HEK293 (cell line): Measurements from ENCODE around the gene CLP1.

Experiments
- CTCF ChIA-PET: fragments of 350-600 bp; formaldehyde crosslinking; extraction: SDS; loops from one replicate; lab custom pipeline; 2021; ENCODE audit warnings: antibody characterized with exemption; lab: Yijun Ruan, JAX
- POLR2A ChIA-PET: fragments of 300-600 bp; formaldehyde crosslinking; extraction: SDS; loops from one replicate; lab custom pipeline; 2020; ENCODE audit warnings: antibody characterized with exemption, inconsistent platforms; lab: Yijun Ruan, JAX
- H3K27ac ChIP-seq: fragments of 200-500 bp; sonication (Bioruptor generic); 2 replicates; pipeline ENCODE4 v1.5.1; 2014; ENCODE audit warnings: low read depth, low read length, control low read depth, inconsistent platforms; ENCODE audit errors: extremely low read depth
- H3K36me3 ChIP-seq, 2 experiments: fragments of 200-500 bp in 1 of 2; sonication (Bioruptor generic) in 1 of 2; 1 replicate in 1 of 2; 2 replicates in 1 of 2; pipeline ENCODE4 v1.5.1; 2014 to 2017; ENCODE audit warnings: inconsistent platforms in 2 of 2, low read length in 2 of 2; ENCODE audit not compliant: control insufficient read depth in 2 of 2, insufficient read depth in 1 of 2
- H3K4me1 ChIP-seq: fragments of 200-500 bp; sonication (Bioruptor generic); 2 replicates; pipeline ENCODE4 v1.5.1; 2014; ENCODE audit warnings: mild to moderate bottlenecking, low read length, inconsistent platforms; ENCODE audit not compliant: control insufficient read depth, insufficient read depth
- H3K4me3 ChIP-seq: 2 replicates; pipeline ENCODE4 v1.5.1; 2011; ENCODE audit warnings: low read depth, mild to moderate bottlenecking, control low read depth, low read length, moderate library complexity
- H3K9me3 ChIP-seq: fragments of 200-500 bp; sonication (Bioruptor generic); 2 replicates; pipeline ENCODE4 v1.5.1; 2014; ENCODE audit warnings: low read depth, low read length, inconsistent platforms; ENCODE audit not compliant: control insufficient read depth, insufficient read depth
- IKZF3 ChIP-seq: fragments of 450-650 bp; IDR thresholded peaks from 2 replicates; pipeline ENCODE4 v1.5.0; 2018; ENCODE audit warnings: missing biosample characterization, mild to moderate bottlenecking, missing genetic modification characterization, moderate library complexity
- KLF10 ChIP-seq: fragments of 450-650 bp; IDR thresholded peaks from 2 replicates; pipeline ENCODE4 v1.5.1; 2018; ENCODE audit warnings: missing biosample characterization, mild to moderate bottlenecking, missing genetic modification characterization
- KLF9 ChIP-seq: fragments of 450-650 bp; formaldehyde crosslinking; IDR thresholded peaks from 2 replicates; pipeline ENCODE4 v1.5.1; 2016; ENCODE audit warnings: missing biosample characterization, missing genetic modification characterization, low read depth
- MEIS1 ChIP-seq: sonication (generic); formaldehyde crosslinking; IDR thresholded peaks from 2 replicates; pipeline ENCODE4 v1.8.1; 2022; ENCODE audit warnings: missing genetic modification reagents, mild to moderate bottlenecking, borderline replicate concordance
- OSR2 ChIP-seq: fragments of 450-650 bp; formaldehyde crosslinking; IDR thresholded peaks from 2 replicates; pipeline ENCODE4 v1.5.1; 2016; ENCODE audit warnings: missing biosample characterization, missing genetic modification characterization
- PRDM1 ChIP-seq: fragments of 450-650 bp; formaldehyde crosslinking; IDR thresholded peaks from 2 replicates; pipeline ENCODE4; 2016; ENCODE audit warnings: missing biosample characterization, missing genetic modification characterization
- PRDM10 ChIP-seq: fragments of 450-650 bp; formaldehyde crosslinking; IDR thresholded peaks from 2 replicates; pipeline ENCODE4 v1.5.1; 2016; ENCODE audit warnings: missing biosample characterization, missing genetic modification characterization
- SALL2 ChIP-seq: fragments of 450-650 bp; formaldehyde crosslinking; IDR thresholded peaks from 2 replicates; pipeline ENCODE4 v1.5.0; 2017; ENCODE audit warnings: missing biosample characterization, mild to moderate bottlenecking, missing genetic modification characterization, borderline replicate concordance
- TSHZ1 ChIP-seq: fragments of 450-650 bp; formaldehyde crosslinking; IDR thresholded peaks from 2 replicates; pipeline ENCODE4 v1.5.1; 2016; ENCODE audit warnings: missing biosample characterization, missing genetic modification characterization, borderline replicate concordance
- ZNF132 ChIP-seq: fragments of 450-650 bp; formaldehyde crosslinking; IDR thresholded peaks from 2 replicates; pipeline ENCODE4 v1.5.1; 2017; ENCODE audit warnings: missing biosample characterization, missing genetic modification characterization, borderline replicate concordance
- ZNF138 ChIP-seq: fragments of 450-650 bp; formaldehyde crosslinking; IDR thresholded peaks from 2 replicates; pipeline ENCODE4 v1.5.1; 2016; ENCODE audit warnings: missing biosample characterization, missing genetic modification characterization, borderline replicate concordance
- ZNF140 ChIP-seq: fragments of 450-650 bp; formaldehyde crosslinking; IDR thresholded peaks from 2 replicates; pipeline ENCODE4 v1.5.1; 2016; ENCODE audit warnings: missing biosample characterization, missing genetic modification characterization
- ZNF155 ChIP-seq: fragments of 450-650 bp; formaldehyde crosslinking; IDR thresholded peaks from 2 replicates; pipeline ENCODE4 v1.5.1; 2016; ENCODE audit warnings: missing biosample characterization, missing genetic modification characterization
- ZNF157 ChIP-seq: fragments of 450-650 bp; formaldehyde crosslinking; IDR thresholded peaks from 2 replicates; pipeline ENCODE4 v1.5.1; 2016; ENCODE audit warnings: missing biosample characterization, missing genetic modification characterization
- ZNF174 ChIP-seq: fragments of 450-650 bp; formaldehyde crosslinking; IDR thresholded peaks from 2 replicates; pipeline ENCODE4 v1.5.0; 2017; ENCODE audit warnings: missing biosample characterization, mild to moderate bottlenecking, missing genetic modification characterization
- ZNF311 ChIP-seq: fragments of 450-650 bp; formaldehyde crosslinking; IDR thresholded peaks from 2 replicates; pipeline ENCODE4 v1.5.1; 2017; ENCODE audit warnings: missing biosample characterization, missing genetic modification characterization, borderline replicate concordance
- ZNF37A ChIP-seq: fragments of 450-650 bp; IDR thresholded peaks from 2 replicates; pipeline ENCODE4 v1.5.1; 2018; ENCODE audit warnings: missing biosample characterization, missing genetic modification characterization
- ZNF416 ChIP-seq: fragments of 450-650 bp; formaldehyde crosslinking; IDR thresholded peaks from 2 replicates; pipeline ENCODE4 v1.5.1; 2016; ENCODE audit warnings: missing biosample characterization, missing genetic modification characterization
- ZNF423 ChIP-seq: fragments of 450-650 bp; formaldehyde crosslinking; IDR thresholded peaks from 2 replicates; pipeline ENCODE4 v1.5.1; 2016; ENCODE audit warnings: missing biosample characterization, missing genetic modification characterization
- ZNF433 ChIP-seq: fragments of 450-650 bp; formaldehyde crosslinking; IDR thresholded peaks from 2 replicates; pipeline ENCODE4 v1.5.1; 2016; ENCODE audit warnings: missing biosample characterization, missing genetic modification characterization, low read depth
- ZNF501 ChIP-seq: fragments of 450-650 bp; formaldehyde crosslinking; IDR thresholded peaks from 2 replicates; pipeline ENCODE4 v1.5.1; 2016; ENCODE audit warnings: missing biosample characterization, missing genetic modification characterization
- ZNF514 ChIP-seq: fragments of 450-650 bp; formaldehyde crosslinking; IDR thresholded peaks from 2 replicates; pipeline ENCODE4 v1.5.1; 2016; ENCODE audit warnings: missing biosample characterization, missing genetic modification characterization
- ZNF621 ChIP-seq: fragments of 450-650 bp; formaldehyde crosslinking; IDR thresholded peaks from 2 replicates; pipeline ENCODE4 v1.5.1; 2017; ENCODE audit warnings: missing biosample characterization, missing genetic modification characterization
- ZNF645 ChIP-seq: fragments of 450-650 bp; formaldehyde crosslinking; IDR thresholded peaks from 2 replicates; pipeline ENCODE4; 2016; ENCODE audit warnings: missing biosample characterization, missing genetic modification characterization
- ZNF660 ChIP-seq: fragments of 450-650 bp; IDR thresholded peaks from 2 replicates; pipeline ENCODE4 v1.5.1; 2018; ENCODE audit warnings: missing biosample characterization, mild to moderate bottlenecking, missing genetic modification characterization
- ZNF664 ChIP-seq: fragments of 450-650 bp; formaldehyde crosslinking; IDR thresholded peaks from 2 replicates; pipeline ENCODE4 v1.5.1; 2016; ENCODE audit warnings: missing biosample characterization, missing genetic modification characterization
- ZNF670 ChIP-seq: fragments of 450-650 bp; formaldehyde crosslinking; IDR thresholded peaks from 2 replicates; pipeline ENCODE4 v1.5.1; 2016; ENCODE audit warnings: missing biosample characterization, missing genetic modification characterization, low read depth
- ZNF791 ChIP-seq: fragments of 450-650 bp; formaldehyde crosslinking; IDR thresholded peaks from 2 replicates; pipeline ENCODE4 v1.5.1; 2016; ENCODE audit warnings: missing biosample characterization, missing genetic modification characterization
- ZNF792 ChIP-seq: fragments of 450-650 bp; formaldehyde crosslinking; IDR thresholded peaks from 2 replicates; pipeline ENCODE4 v1.5.1; 2016; ENCODE audit warnings: missing biosample characterization, missing genetic modification characterization
- ZSCAN5A ChIP-seq: fragments of 450-650 bp; formaldehyde crosslinking; IDR thresholded peaks from 2 replicates; pipeline ENCODE4 v1.5.1; 2016; ENCODE audit warnings: missing biosample characterization, missing genetic modification characterization

CLP1 gene

GRCh38 chr11:57638005-57638781 is 19.4 kb upstream of the CLP1 start:
- Histone ChIP-seq H3K9me3 (no peaks in the 10 kb centered on the region), H3K36me3 (no peaks in the 10 kb centered on the region), H3K4me3 (peak overlapping the region; percentile 70), H3K4me1 (no peaks in the 10 kb centered on the region; the same call in 1 of the 2 replicates), H3K27ac (peak overlapping the region; percentile 62; the same call in 1 of the 2 replicates)
- POLR2A ChIA-PET = no interaction called here
- CTCF ChIA-PET = interaction anchor here (0.7 to 8.6 kb wide), 4 partner anchors 19 to 180 kb away, joined by 3 to 183 read pairs (median 6); partner anchors contain the start of gene UBE2L6
- TF ChIP-seq ZNF423 = no peak
- peak; percentile 35; the same call in 1 of the 2 replicates for TF ChIP-seq PRDM10 (tag by site-specific recombination)
- TF ChIP-seq ZNF645 (tag by site-specific recombination) = no peak
- TF ChIP-seq ZNF157 (tag by site-specific recombination) = no peak
- TF ChIP-seq ZNF155 = no peak
- no peak for TF ChIP-seq ZNF670 (tag by site-specific recombination)
- TF ChIP-seq ZNF660 (tag by site-specific recombination) = no peak
- TF ChIP-seq ZNF174 (tag by site-specific recombination) = no peak
- no peak for TF ChIP-seq ZSCAN5A (tag by site-specific recombination)
- no peak for TF ChIP-seq ZNF791 (tag by site-specific recombination)
- TF ChIP-seq KLF9 (tag by site-specific recombination) = no peak; the same call in 1 of the 2 replicates
- TF ChIP-seq ZNF433 (tag by site-specific recombination) = no peak
- no peak for TF ChIP-seq ZNF621 (tag by site-specific recombination)
- no peak for TF ChIP-seq ZNF132 (tag by site-specific recombination)
- TF ChIP-seq OSR2 (tag by site-specific recombination) = no peak
- TF ChIP-seq ZNF416 = no peak
- TF ChIP-seq ZNF140 = no peak
- TF ChIP-seq IKZF3 (tag by site-specific recombination) = peak; percentile 69
- no peak; the same call in 1 of the 2 replicates for TF ChIP-seq ZNF501
- TF ChIP-seq ZNF792 = no peak
- no peak for TF ChIP-seq ZNF664 (tag by site-specific recombination)
- TF ChIP-seq ZNF514 (tag by site-specific recombination) = no peak
- no peak for TF ChIP-seq ZNF138 (tag by site-specific recombination)
- TF ChIP-seq TSHZ1 (tag by site-specific recombination) = no peak
- peak; percentile 77 for TF ChIP-seq KLF10 (tag by site-specific recombination)
- no peak for TF ChIP-seq ZNF37A (tag by site-specific recombination)
- TF ChIP-seq ZNF311 (tag by site-specific recombination) = no peak
- peak; percentile 51; the same call in 1 of the 2 replicates for TF ChIP-seq PRDM1 (tag by site-specific recombination)
- no peak for TF ChIP-seq SALL2
- TF ChIP-seq MEIS1 = no peak
